OCI-LY7 (cell line): Measurements from ENCODE around the gene TLE3. TPM values are rescaled to one million over a fixed set of nuclear protein-coding genes. Genes with fewer than 3 reads are reported as not detected.

Experiments
- BruUV-seq: library from RNA; stranded (reverse); fragments of 400-500 nt; replicated peaks from 2 replicates; lab custom pipeline; 2021; lab: Mats Ljungman, UMichigan
- CTCF ChIA-PET: fragments of 300-600 bp; sonication (Branson Sonifier 250); formaldehyde crosslinking; loops from one replicate; lab custom pipeline; 2022; ENCODE audit warnings: antibody characterized with exemption; ENCODE audit not compliant: unreplicated experiment; lab: Charles Lee
- POLR2A ChIA-PET: fragments of 300-600 bp; sonication (Branson Sonifier 250); formaldehyde crosslinking; loops from one replicate; lab custom pipeline; 2022; ENCODE audit warnings: antibody characterized with exemption; lab: Charles Lee
- DNase-seq: peaks from one replicate; pipeline ENCODE4 v3.0.0-alpha.2; 2015; ENCODE audit warnings: low spot score
- H2AFZ ChIP-seq: fragments of 200-600 bp; sonication (generic), shearing (Covaris generic); 2 replicates; pipeline ENCODE4 v1.6.1; 2014; ENCODE audit warnings: mild to moderate bottlenecking, antibody characterized with exemption, low read length, moderate library complexity
- H3K27ac ChIP-seq: fragments of 200-600 bp; sonication (generic); 2 replicates; pipeline ENCODE4 v1.5.1; 2014; ENCODE audit warnings: mixed run types, low read depth, mild to moderate bottlenecking, moderate library complexity, low read length, inconsistent platforms; ENCODE audit not compliant: poor library complexity, severe bottlenecking
- H3K36me3 ChIP-seq: fragments of 200-600 bp; sonication (generic); 2 replicates; pipeline ENCODE4 v1.6.1; 2014; ENCODE audit warnings: mild to moderate bottlenecking, antibody characterized with exemption, low read length, moderate library complexity, mixed read lengths; ENCODE audit not compliant: insufficient read depth
- H3K4me1 ChIP-seq: fragments of 200-600 bp; sonication (generic); 2 replicates; pipeline ENCODE4 v1.5.1; 2014; ENCODE audit warnings: mild to moderate bottlenecking, low read length; ENCODE audit not compliant: insufficient read depth, poor library complexity, severe bottlenecking
- H3K4me2 ChIP-seq: fragments of 200-600 bp; sonication (generic); 2 replicates; pipeline ENCODE4 v1.6.1; 2014; ENCODE audit warnings: mild to moderate bottlenecking, low read length
- H3K4me3 ChIP-seq: fragments of 200-600 bp; sonication (generic); 2 replicates; pipeline ENCODE4 v1.5.1; 2014; ENCODE audit warnings: mild to moderate bottlenecking, low read depth, low read length; ENCODE audit not compliant: poor library complexity, severe bottlenecking
- H3K79me2 ChIP-seq: fragments of 200-600 bp; sonication (generic); 2 replicates; pipeline ENCODE4 v1.6.1; 2016; ENCODE audit warnings: low read depth, mild to moderate bottlenecking, low read length, moderate library complexity, mixed read lengths; ENCODE audit not compliant: insufficient read depth
- H3K9me2 ChIP-seq: fragments of 200-600 bp; sonication (generic); 2 replicates; pipeline ENCODE4 v1.6.1; 2016; ENCODE audit warnings: mild to moderate bottlenecking, low read length, mixed read lengths; ENCODE audit not compliant: insufficient read depth
- H3K9me3 ChIP-seq: fragments of 200-600 bp; sonication (generic); 2 replicates; pipeline ENCODE4 v1.6.1; 2014; ENCODE audit warnings: mild to moderate bottlenecking, mixed run types, low read length, mixed read lengths
- H4K20me1 ChIP-seq: fragments of 200-600 bp; sonication (generic); 2 replicates; pipeline ENCODE4 v1.6.1; 2014; ENCODE audit warnings: mild to moderate bottlenecking, antibody characterized with exemption, low read length, moderate library complexity, mixed read lengths; ENCODE audit not compliant: insufficient read depth
- EZH2phosphoT487 ChIP-seq: fragments of 200-600 bp; sonication (generic); IDR thresholded peaks from 2 replicates; pipeline ENCODE4 v1.6.1; 2018; ENCODE audit warnings: low read depth, borderline replicate concordance, mild to moderate bottlenecking, mixed run types, antibody characterized with exemption, low read length, moderate library complexity, mixed read lengths
- intact Hi-C: fragments of 100-400 bp; cut with micrococcal nuclease; formaldehyde crosslinking; loops from one replicate; pipeline ENCODE4 v1.10.0; 2022; ENCODE audit not compliant: unreplicated experiment
- total RNA-seq, 2 experiments: library from RNA; depleted of rRNA in 1 of 2; stranded (reverse); fragments of >200 nt in 1 of 2; shearing (Covaris generic) in 1 of 2; gene quantifications; 2 replicates each; pipeline ENCODE4 v1.2.3, GENCODE V29; 2014 to 2022
- TF ChIP-seq, protein P1 (sequence below): fragments of 200-600 bp; sonication (generic); conservative IDR thresholded peaks from 2 replicates; pipeline ENCODE4 v1.5.1; 2014; ENCODE audit warnings: mild to moderate bottlenecking, antibody characterized with exemption, low read length, moderate library complexity, mixed read lengths

TLE3 gene
- total RNA-seq, 2 experiments from 2014 or later, result 31.9 to 37.9 TPM

DNA sequence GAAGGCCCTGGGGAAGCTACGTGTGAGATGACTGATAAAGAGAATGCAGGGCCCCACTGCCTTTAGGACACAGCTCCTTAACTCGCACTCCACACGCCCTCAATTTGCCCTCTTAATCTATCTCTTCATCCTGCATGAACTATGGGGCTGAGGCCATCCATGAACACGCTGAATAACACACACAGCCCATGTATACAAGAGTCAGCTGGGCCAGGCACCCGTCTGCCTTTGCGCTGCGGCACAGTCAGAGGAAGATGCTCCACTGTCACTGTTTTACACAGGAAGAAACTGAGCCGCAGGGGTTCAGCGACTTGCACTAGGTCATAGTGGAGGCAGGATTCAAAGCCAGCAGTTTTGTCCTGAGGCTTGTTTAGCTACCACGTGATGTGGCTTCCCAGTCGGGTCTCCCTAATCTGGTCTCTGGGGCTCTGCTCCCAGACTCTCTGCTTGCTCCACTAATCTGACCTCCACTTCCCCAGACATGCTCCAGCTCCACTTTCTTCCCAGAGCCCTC is 43.9 kb downstream of the TLE3 start:
- Histone ChIP-seq H3K79me2 (no peaks in the 10 kb centered on the region), H4K20me1 (no peaks in the 10 kb centered on the region), H3K9me2 (no peaks in the 10 kb centered on the region), H3K4me3 (no peak overlapping the region), H3K27ac (no peak overlapping the region), H3K9me3 (no peaks in the 10 kb centered on the region), H2AFZ (no peak overlapping the region), H3K4me1 (no peaks in the 10 kb centered on the region), H3K36me3 (peaks cover 95% of the 10 kb centered on the region), H3K4me2 (no peak overlapping the region)
- CTCF ChIA-PET, result no interaction called here
- DNase-seq, result no peak
- intact Hi-C loops, result no loop called here
- TF ChIP-seq EZH2phosphoT487, result no peak
- TF ChIP-seq, protein P1, sequence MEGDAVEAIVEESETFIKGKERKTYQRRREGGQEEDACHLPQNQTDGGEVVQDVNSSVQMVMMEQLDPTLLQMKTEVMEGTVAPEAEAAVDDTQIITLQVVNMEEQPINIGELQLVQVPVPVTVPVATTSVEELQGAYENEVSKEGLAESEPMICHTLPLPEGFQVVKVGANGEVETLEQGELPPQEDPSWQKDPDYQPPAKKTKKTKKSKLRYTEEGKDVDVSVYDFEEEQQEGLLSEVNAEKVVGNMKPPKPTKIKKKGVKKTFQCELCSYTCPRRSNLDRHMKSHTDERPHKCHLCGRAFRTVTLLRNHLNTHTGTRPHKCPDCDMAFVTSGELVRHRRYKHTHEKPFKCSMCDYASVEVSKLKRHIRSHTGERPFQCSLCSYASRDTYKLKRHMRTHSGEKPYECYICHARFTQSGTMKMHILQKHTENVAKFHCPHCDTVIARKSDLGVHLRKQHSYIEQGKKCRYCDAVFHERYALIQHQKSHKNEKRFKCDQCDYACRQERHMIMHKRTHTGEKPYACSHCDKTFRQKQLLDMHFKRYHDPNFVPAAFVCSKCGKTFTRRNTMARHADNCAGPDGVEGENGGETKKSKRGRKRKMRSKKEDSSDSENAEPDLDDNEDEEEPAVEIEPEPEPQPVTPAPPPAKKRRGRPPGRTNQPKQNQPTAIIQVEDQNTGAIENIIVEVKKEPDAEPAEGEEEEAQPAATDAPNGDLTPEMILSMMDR, result no peak
- no TSS peak for BruUV-seq
- POLR2A ChIA-PET, result no interaction called here

DNA sequence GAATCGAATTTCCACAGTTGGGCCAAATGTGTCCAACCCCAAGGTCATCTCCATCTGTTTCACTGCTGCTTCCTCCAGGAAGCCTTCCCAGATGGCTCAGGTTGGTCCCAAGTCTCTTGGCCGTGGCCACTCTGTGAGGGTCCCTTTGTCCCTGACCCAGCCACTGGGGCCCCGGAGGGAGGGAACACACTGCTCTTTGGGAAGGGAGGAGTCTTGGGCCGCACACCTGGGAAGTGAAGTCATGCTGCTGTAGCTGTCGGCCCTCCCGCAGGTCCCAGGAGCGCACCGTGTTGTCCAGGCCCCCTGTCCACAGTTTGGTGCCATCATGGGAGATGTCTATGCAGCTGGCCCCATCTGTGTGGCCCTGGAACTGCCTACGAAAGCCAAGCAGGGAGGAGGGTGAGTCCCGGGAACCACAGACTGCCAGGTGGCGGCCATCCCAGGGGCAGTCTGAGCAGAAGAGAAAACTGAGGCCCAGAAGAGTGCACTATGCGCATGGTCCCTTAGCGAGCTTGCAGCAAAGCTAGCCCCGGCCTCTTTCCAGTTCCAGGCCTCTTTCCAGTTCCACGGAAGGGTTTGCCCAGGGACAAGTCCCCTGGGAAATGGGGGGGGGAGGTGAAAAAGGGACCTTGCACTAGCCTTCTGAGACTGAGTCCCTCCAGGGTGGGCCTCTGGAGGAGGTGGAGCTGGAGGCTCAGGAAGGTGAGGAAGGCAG is 44.6 kb downstream of the TLE3 start:
- BruUV-seq, result no TSS peak
- no peak overlapping the region for H3K4me2 ChIP-seq
- CTCF ChIA-PET, result no interaction called here
- no peaks in the 10 kb centered on the region for H3K79me2 ChIP-seq
- no peaks in the 10 kb centered on the region for H3K9me2 ChIP-seq
- intact Hi-C loops, result no loop called here
- H3K4me3 ChIP-seq, result no peak overlapping the region
- TF ChIP-seq, protein P1, result no peak
- no peak for TF ChIP-seq EZH2phosphoT487
- no peak for DNase-seq
- H3K27ac ChIP-seq, result no peak overlapping the region
- H3K4me1 ChIP-seq, result no peaks in the 10 kb centered on the region
- peaks cover 95% of the 10 kb centered on the region for H3K36me3 ChIP-seq
- H3K9me3 ChIP-seq, result no peaks in the 10 kb centered on the region
- no peaks in the 10 kb centered on the region for H4K20me1 ChIP-seq
- H2AFZ ChIP-seq, result no peak overlapping the region
- POLR2A ChIA-PET, result no interaction called here

DNA sequence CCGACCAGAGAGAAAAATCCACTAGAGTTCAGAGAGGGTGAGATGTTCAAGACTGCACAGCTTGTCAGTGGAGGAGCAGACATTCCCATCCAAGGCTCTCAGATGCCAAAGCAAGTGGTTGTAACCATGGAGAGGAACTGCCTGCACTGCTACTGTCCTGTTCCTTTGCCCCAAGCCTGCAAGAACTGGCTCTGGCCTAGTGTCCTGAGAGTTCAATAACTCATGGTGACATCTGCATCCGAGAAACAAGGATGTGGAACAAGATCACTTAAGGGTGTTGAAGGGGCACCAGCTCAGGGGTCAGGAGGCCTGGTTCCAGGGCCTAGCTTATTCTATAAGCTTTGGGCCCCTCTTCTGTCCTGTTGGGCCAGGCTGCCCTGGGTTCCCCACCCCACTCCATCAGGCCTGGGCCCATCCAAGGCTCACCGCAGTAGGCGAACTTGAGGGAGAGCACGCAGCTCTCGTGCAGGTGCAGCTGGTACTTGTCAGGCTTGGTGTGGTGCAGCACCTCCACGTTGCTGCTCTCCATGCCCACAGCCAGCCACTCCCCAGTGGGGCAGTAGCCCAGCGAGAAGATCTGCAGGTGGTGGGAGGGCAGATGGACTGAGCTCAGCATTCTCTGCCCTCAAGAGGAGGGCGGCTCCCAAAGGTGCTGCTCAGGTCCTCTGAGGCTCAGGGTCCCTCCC is 45.6 kb downstream of the TLE3 start:
- H2AFZ ChIP-seq, result no peak overlapping the region
- H3K4me2 ChIP-seq, result no peak overlapping the region
- H3K36me3 ChIP-seq, result peaks cover 89% of the 10 kb centered on the region
- CTCF ChIA-PET, result no interaction called here
- BruUV-seq, result no TSS peak
- DNase-seq, result no peak
- no peaks in the 10 kb centered on the region for H4K20me1 ChIP-seq
- intact Hi-C loops, result no loop called here
- H3K4me3 ChIP-seq, result no peak overlapping the region
- POLR2A ChIA-PET, result no interaction called here
- no peaks in the 10 kb centered on the region for H3K4me1 ChIP-seq
- TF ChIP-seq, protein P1, result no peak
- TF ChIP-seq EZH2phosphoT487, result no peak
- no peaks in the 10 kb centered on the region for H3K79me2 ChIP-seq
- H3K27ac ChIP-seq, result no peak overlapping the region
- H3K9me2 ChIP-seq, result no peaks in the 10 kb centered on the region
- H3K9me3 ChIP-seq, result no peaks in the 10 kb centered on the region
